Muscle layer of duodenum (tissue), 2 donors: ENCODE measurements around the gene BTNL3.
A peak's percentile ranks its signal among the peaks of the same experiment; 100 is the strongest.
"Not testable (repeated sequence)": the region's sequence is repeated elsewhere in the genome, so short reads cannot be mapped to it uniquely, and the experiment has no call there.

Experiments used
- H3K27ac ChIP-seq: one replicate; pipeline ENCODE4 v1.7.0; 2013; ENCODE audit warnings: mild to moderate bottlenecking, low read length
- H3K27me3 ChIP-seq: one replicate; pipeline ENCODE4 v1.7.0; 2013; ENCODE audit warnings: low read depth, mild to moderate bottlenecking, control low read depth, low read length
- H3K36me3 ChIP-seq, 2 donors: one replicate each; pipeline ENCODE4 v1.7.0; 2013; ENCODE audit warnings: low read length in 2 of 2, control low read depth in 1 of 2, mild to moderate bottlenecking in 1 of 2; ENCODE audit not compliant: insufficient read depth in 2 of 2, control insufficient read depth in 1 of 2
- H3K4me1 ChIP-seq, 2 donors: one replicate each; pipeline ENCODE4 v1.7.0; 2013; ENCODE audit warnings: low read length in 2 of 2, mild to moderate bottlenecking in 2 of 2, control low read depth in 1 of 2, moderate library complexity in 1 of 2; ENCODE audit not compliant: insufficient read depth in 2 of 2, control insufficient read depth in 1 of 2
- H3K4me3 ChIP-seq, 2 donors: one replicate each; pipeline ENCODE4 v1.7.0; 2013; ENCODE audit warnings: low read length in 2 of 2, low read depth in 1 of 2, mild to moderate bottlenecking in 1 of 2
- H3K9me3 ChIP-seq, 2 donors: one replicate each; pipeline ENCODE4 v1.7.0; 2013; ENCODE audit warnings: low read length in 2 of 2, control low read depth in 1 of 2, mild to moderate bottlenecking in 1 of 2; ENCODE audit not compliant: control insufficient read depth in 1 of 2
- donor health status: healthy.

Gene BTNL3

DNA sequence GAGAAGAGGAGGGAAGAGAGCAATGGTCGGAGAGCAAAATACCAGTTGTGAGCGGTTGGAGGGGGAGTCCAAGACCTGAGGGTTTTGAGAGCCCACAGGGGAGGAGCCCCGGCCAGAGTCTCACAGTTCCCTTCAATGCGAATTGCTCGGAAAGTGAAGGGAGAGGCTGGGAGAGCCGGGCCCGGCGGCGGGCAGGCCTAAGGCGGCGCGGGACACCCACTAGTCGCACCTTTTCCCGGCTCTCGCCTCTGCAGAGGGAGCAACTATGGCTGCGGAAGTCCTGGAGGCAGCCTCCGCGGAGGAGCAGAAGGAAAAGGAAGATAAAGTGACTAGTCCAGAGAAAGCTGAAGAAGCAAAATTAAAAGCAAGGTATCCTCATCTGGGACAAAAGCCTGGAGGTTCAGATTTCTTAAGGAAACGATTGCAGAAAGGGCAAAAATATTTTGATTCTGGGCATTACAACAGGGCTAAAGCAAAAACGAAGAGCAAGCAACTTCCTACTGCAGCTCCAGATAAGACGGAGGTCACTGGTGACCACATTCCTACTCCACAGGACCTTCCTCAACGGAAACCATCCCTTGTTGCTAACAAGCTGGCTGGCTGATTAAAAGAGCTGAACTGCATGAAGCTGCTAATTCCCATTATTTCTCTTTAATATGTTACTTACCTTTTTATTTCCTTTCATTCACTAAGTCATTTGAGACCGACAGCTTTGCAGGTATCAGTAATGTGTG is 6.5 kb upstream of the BTNL3 start:
- no peaks in the 10 kb centered on the region for H3K9me3 ChIP-seq
- H3K4me1 ChIP-seq = no peaks in the 10 kb centered on the region
- no peak overlapping the region for H3K4me3 ChIP-seq
- no peaks in the 10 kb centered on the region for H3K27me3 ChIP-seq
- no peak overlapping the region for H3K27ac ChIP-seq
- no peaks in the 10 kb centered on the region for H3K36me3 ChIP-seq

DNA sequence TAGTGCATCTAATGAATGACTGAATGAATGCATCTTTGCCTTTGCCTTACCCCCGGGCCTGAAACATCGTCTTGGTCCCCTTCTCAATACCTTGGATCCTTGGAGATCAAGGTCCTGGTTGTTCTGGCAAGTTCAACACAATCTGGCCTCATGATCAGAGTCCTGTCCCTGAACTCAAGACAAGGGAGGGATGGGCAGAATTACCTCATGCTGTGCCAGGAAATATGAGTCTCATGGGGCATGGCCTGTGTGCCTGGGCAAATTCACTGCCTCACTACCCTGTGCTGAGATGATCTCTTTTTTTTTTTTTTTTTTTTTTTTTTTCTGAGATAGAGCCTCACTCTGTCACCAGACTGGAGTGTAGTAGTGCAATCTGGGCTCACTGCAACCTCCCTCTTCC is 630 bp upstream of the BTNL3 start:
- Histone ChIP-seq H3K27ac (no peak overlapping the region), H3K4me3 (no peak overlapping the region), H3K27me3 (no peaks in the 10 kb centered on the region), H3K36me3 (no peaks in the 10 kb centered on the region), H3K9me3 (no peaks in the 10 kb centered on the region), H3K4me1 (no peaks in the 10 kb centered on the region)

DNA sequence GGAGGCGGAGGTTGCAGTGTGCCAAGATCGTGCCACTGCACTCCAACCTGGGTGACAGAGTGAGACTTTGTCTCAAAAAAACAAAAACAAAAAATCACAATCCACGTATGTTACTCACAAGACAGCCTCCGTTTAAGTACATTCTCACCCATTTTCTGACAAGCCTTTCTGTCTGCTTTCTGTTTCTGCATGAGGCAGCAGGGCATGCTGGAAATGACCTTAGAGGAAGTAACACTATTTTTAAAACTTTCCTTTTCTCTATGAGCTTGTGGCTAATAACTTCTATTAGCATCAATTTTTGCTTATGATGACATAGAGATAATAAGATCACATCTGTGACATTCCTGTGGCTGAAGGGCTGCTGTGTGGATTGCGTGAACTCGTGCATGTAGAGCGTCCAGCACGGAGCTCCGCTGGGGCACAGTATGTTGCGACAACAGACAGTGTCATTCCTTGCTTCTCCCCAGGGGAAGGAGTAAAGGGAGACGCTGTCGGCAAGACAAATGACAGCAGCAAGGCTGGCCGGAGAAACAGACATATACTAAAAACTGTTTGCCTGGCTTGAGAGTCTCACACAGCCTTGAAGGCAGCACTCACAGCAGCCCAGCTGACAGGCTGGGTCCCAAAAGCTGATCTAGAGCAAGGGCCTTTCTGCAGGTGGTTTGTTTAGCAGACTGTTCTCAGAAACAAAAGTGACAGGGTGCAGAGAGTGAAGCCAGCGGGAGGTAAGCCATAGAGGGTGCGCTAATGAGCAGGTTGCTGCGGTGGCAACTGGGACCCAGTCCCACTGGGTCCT is 1.6 kb downstream of the BTNL3 start:
- H3K36me3 ChIP-seq = no peaks in the 10 kb centered on the region
- no peaks in the 10 kb centered on the region for H3K4me1 ChIP-seq
- H3K4me3 ChIP-seq = peak overlapping the region in 1 of 2 donors; percentile 56
- H3K27ac ChIP-seq = peak overlapping the region; percentile 51
- H3K9me3 ChIP-seq = no peaks in the 10 kb centered on the region
- H3K27me3 ChIP-seq = no peaks in the 10 kb centered on the region

DNA sequence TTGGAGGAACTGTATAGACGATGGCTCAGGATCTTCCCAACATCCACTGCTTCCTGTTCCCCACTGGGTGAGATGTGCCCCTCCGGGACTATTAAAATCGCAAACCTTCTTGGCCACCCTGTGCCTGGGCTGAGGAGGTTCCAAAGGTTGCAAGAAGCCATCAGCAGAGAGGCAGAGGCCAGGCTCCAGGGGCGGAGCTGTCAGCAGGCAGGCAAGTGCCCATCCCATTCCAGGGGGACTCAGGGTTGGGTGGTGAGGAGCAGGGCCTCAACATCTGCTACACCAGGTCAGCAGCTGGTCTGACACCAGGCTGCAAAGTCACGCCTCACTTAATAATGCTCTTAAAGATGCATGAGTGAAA is 2.2 kb downstream of the BTNL3 start:
- Histone ChIP-seq H3K27me3 (no peaks in the 10 kb centered on the region), H3K9me3 (no peaks in the 10 kb centered on the region), H3K4me3 (peak overlapping the region in 1 of 2 donors; percentile 56), H3K36me3 (no peaks in the 10 kb centered on the region), H3K4me1 (no peaks in the 10 kb centered on the region), H3K27ac (peak overlapping the region; percentile 51)

DNA sequence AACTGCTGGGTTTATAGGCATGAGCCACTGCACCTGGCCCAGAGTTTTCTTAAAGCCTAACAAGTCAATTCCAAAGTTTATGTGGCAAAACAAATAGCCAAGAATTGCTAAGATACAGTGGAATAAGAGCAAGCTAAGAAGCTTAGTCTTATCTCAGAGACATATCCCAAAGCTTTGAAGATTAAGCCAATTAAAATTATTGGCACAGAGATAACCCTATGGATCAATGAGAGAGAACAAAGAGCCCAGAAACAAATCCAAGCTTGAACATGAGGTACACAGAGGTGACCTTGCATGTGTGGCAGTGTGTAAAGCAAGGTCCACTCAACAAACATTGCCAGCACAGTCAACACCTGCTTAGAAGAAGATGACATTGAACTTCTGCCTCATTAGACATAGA is 13.3 kb downstream of the BTNL3 start:
- Histone ChIP-seq H3K4me1 (no peaks in the 10 kb centered on the region), H3K27ac (no peak overlapping the region), H3K27me3 (no peaks in the 10 kb centered on the region), H3K4me3 (no peak overlapping the region), H3K9me3 (no peaks in the 10 kb centered on the region), H3K36me3 (no peaks in the 10 kb centered on the region)

DNA sequence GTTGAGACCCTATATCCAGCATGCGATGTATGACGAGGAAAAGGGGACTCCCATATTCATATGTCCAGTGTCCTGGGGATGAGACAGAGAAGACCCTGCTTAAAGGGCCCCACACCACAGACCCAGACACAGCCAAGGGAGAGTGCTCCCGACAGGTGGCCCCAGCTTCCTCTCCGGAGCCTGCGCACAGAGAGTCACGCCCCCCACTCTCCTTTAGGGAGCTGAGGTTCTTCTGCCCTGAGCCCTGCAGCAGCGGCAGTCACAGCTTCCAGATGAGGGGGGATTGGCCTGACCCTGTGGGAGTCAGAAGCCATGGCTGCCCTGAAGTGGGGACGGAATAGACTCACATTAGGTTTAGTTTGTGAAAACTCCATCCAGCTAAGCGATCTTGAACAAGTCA is 17.1 kb downstream of the BTNL3 start:
- Histone ChIP-seq H3K27me3 (no peaks in the 10 kb centered on the region), H3K9me3 (no peaks in the 10 kb centered on the region), H3K4me3 (no peak overlapping the region)

DNA sequence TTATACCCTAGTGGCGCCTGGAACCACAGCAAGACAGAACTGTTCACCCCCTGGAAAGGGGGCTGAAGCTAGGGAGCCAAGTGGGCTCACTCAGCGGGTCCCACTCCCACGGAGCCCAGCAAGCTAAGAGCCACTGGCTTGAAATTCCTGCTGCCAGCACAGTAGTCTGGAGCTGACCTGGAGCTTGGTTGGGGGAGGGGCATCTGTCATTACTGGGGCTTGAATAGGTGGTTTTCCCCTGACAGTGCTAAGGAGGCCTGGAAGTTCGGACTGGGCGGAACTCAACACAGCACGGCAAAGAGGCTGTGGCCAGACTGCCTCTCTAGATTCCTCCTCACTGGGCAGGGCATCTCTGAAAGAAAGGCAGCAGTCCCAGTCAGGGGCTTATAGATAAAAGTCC is 19.5 kb downstream of the BTNL3 start:
- Histone ChIP-seq H3K27ac (no peak overlapping the region), H3K9me3 (no peaks in the 10 kb centered on the region), H3K4me3 (no peak overlapping the region), H3K36me3 (no peaks in the 10 kb centered on the region), H3K4me1 (no peaks in the 10 kb centered on the region), H3K27me3 (no peaks in the 10 kb centered on the region)

More for the DNA sequence above, 17.1 kb downstream of the BTNL3 start:
- Histone ChIP-seq H3K27ac (no peak overlapping the region), H3K4me1 (no peaks in the 10 kb centered on the region), H3K36me3 (no peaks in the 10 kb centered on the region)

DNA sequence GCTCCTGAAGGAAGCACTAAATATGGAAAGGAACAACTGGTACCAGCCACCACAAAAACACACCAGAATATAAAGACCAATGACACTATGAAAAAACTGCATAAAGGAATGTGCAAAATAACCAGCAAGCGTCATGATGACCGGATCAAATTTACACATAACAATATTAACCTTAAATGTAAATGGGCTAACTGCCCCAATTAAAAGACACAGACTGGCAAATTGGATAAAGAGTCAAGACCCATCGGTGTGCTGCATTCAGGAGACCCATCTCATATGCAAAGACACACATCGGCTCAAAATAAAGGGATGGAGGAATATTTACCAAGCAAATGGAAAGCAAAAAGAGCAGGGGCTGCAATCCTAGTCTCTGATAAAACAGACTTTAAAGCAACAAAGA is 21.4 kb downstream of the BTNL3 start:
- H3K4me3 ChIP-seq, H3K36me3 ChIP-seq: not testable (repeated sequence)

DNA sequence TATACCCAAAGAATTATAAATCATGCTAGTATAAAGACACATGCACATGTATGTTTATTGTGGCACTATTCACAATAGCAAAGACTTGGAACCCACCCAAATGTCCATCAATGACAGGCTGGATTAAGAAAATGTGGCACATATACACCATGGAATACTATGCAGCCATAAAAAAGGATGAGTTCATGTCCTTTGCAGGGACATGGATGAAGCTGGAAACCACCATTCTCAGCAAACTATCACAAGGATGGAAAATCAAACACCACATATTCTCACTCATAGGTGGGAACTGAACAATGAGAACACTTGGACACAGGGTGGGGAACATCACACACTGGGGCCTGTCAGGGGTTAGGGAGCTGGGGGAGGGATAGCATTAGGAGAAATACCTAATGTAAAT is 26.0 kb downstream of the BTNL3 start:
- not testable (repeated sequence) for H3K4me1 ChIP-seq, H3K27ac ChIP-seq, H3K4me3 ChIP-seq, H3K27me3 ChIP-seq, H3K9me3 ChIP-seq, H3K36me3 ChIP-seq

More for the DNA sequence above, 21.4 kb downstream of the BTNL3 start:
- H3K9me3 ChIP-seq, H3K27ac ChIP-seq, H3K27me3 ChIP-seq, H3K4me1 ChIP-seq: not testable (repeated sequence)

DNA sequence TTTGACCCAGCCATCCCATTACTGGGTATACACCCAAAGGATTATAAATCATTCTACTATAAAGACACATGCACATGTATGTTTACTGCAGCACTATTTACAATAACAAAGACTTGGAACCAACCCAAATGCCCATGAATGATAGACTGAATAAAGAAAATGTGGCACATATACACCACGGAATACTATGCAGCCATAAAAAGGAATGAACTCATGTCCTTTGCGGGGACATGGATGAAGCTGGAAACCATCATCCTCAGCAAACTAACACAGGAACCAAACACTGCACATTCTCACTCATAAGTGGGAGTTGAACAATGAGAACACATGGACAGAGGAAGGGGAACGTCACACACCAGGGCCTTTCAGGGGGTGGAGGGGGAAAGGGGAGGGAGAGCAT is 28.8 kb downstream of the BTNL3 start:
- not testable (repeated sequence) for H3K4me1 ChIP-seq, H3K4me3 ChIP-seq, H3K27me3 ChIP-seq, H3K27ac ChIP-seq, H3K36me3 ChIP-seq
- H3K9me3 ChIP-seq = peaks cover 6 to 11% of the 10 kb centered on the region in 2 donors

DNA sequence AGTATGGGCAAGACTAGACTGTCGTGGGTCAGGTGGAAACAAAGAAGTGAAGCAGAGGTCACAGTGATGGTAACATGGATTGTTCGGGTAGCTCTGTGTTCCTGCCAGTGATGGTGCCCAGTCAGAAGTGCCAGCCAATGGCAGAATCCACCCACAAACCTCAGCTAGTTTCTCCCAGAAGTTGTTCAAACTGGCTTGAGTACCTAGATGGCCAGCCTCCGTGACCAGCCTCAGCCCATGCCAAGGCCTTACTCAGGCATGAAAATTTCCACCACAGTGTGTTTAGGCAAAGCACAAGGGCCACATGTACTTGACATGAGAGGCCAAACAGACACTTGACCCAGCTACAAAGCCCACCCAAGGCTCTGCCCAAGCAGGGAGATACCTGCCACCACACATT is 32.0 kb downstream of the BTNL3 start:
- H3K9me3 ChIP-seq = peaks cover 6 to 34% of the 10 kb centered on the region in 2 donors
- H3K27ac ChIP-seq = no peak overlapping the region
- no peak overlapping the region for H3K4me3 ChIP-seq
- H3K36me3 ChIP-seq = no peaks in the 10 kb centered on the region
- H3K27me3 ChIP-seq = no peaks in the 10 kb centered on the region
- no peaks in the 10 kb centered on the region for H3K4me1 ChIP-seq
